ENCODE data around the gene TET1.
"Not testable (repeated sequence)": the region's sequence is repeated elsewhere in the genome, so short reads cannot be mapped to it uniquely, and the experiment has no call there.

TET1 gene

DNA sequence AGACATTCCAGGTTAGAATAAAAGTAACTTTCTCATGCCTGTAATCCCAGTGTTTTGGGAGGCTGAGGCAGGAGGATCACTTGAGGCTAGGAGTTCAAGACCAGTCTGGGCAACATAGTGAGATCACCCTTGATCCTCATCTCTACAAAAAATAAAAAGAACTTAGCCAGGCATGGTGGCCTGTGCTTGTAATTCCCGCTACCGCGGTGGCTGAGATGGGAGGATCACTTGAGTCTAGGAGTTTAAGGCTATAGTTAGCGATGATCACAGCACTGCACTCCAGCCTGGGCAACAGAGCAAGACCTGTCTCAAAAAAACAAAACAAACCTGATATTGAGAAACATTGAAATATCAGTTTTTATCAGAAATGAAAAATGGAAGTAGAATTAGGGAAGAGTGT is 4.6 kb downstream of the TET1 start:
- no peak for DNase-seq

DNA sequence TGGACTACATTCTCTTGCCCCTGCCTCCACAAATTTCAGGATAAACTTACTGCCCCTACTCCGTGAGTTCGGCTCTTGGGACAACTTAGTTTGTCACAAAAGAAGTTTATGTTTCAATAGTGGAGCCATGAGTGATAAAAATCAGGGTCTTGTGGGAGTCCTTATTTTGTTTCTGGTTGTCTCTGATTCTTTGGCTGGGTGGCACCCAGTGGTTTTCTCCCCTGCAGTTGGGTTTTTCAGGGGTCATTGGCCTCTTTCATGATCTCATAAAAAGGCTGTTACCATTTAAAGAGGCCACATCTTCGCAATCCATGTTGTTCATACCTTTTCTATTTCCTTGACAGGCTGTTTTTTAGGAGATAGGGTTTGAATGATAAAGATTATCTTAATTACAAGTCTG is 5.5 kb downstream of the TET1 start:
- DNase-seq: no peak

DNA sequence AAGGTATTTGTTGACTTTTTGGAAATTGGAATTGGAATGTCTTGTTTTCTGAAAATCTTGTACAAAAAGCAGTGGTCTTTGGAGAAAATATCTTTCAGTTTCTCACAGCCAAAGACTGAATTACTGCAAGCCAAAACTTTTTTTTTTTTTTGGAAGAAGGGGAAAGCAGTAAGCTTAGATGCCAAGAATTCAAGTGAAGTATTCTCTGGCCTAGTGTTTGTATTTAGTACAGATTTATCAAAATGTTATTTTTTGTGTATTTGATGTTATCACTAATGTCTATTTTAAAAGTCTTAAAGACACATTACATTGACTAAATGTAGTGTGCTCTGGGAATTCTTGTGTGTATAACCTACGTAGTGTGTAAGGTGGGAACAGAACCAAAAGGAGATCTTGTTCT is 6.2 kb downstream of the TET1 start:
- no peak for DNase-seq

DNA sequence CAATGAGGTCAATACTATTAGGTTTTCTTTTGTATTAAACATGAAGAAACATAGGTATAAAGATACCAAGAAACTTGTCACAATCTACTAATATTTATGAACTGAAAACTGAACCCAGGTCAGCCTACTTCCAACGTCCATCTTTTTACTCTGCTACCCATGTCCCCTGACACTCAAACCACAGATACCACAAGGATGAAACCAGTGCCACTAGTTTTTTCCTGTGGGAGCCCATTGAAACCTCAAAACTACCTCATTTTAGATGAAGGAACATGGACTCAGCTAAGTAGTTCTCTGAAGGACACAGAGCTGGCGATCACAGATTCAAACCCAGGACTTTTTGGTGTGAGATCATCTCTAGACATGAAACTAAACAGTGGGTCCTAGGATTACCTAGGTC is 6.8 kb downstream of the TET1 start:
- DNase-seq: no peak

DNA sequence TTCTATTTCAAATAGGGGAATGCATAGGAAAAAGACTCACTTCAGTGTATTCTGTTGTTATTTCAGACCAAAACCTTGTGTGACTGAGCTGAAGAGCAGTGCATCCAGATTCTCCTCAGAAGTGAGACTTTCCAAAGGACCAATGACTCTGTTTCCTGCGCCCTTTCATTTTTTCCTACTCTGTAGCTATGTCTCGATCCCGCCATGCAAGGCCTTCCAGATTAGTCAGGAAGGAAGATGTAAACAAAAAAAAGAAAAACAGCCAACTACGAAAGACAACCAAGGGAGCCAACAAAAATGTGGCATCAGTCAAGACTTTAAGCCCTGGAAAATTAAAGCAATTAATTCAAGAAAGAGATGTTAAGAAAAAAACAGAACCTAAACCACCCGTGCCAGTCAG is 12.0 kb downstream of the TET1 start:
- DNase-seq: no peak

DNA sequence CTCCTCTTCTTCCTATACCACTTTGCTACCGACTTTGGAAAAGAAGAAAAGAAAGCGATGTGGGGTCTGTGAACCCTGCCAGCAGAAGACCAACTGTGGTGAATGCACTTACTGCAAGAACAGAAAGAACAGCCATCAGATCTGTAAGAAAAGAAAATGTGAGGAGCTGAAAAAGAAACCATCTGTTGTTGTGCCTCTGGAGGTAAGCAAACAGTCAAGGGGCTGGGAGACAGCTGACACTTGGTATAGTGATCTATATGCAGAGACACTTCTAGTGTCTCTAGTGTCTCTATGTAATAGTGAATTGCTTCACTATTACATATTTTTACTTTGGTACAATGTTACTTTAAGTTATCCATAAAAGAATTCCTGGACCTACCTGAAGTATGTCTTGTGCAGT is 13.9 kb downstream of the TET1 start:
- DNase-seq: no peak

DNA sequence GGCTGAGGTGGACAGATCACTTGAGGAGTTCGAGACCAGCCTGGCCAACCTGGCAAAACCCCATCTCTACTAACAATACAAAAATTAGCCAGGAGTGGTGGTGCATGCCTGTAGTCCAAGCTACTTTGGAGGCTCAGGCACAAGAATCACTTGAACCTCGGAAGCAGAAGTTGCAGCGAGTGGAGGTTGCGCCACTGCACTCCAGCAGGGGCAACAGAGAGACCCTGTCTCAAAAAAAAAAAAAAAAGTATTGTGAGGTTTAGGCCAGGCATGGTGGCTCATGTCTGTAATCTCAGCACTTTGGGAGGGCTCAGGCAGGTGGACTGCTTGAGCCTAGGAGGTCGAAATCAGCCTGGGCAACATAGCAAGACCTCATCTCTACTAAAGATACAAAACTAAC is 16.0 kb downstream of the TET1 start:
- DNase-seq: peak; percentile 20

DNA sequence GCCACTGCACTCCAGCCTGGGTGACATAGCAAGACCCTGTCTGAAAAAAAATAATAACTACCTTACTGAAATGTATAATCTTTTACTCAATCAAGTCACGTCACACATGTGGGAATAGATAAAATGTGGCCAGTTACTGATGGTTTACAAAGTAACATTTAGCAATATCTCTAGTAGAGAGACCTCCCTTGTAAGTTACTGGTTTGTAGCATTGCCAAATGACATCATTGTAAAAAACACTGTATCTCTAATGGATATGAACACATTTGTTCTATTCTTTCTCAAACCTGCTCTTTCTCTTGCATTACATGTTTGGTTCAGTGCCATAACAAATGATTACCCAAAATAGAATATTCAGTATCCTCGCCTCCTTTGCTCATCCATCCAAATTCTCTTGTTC is 18.8 kb downstream of the TET1 start:
- DNase-seq: no peak

DNA sequence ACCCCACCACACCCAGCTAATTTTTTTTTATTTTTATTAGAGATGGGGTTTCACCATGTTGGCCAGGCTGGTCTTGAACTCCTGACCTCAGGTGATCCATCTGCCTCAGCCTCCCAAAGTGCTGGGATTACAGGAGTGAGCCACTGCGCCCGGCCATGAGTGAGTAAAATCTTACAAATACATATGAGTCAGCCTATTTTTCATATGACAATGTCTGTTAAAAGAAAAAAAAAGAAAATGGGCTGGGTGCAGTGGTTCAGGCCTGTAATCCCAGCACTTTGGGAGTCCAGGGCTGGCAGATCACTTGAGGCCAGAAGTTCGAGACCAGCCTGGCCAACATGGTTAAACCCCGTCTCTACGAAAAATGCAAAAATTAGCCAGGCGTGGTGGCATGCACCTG is 24.1 kb downstream of the TET1 start:
- not testable (repeated sequence) for DNase-seq

DNA sequence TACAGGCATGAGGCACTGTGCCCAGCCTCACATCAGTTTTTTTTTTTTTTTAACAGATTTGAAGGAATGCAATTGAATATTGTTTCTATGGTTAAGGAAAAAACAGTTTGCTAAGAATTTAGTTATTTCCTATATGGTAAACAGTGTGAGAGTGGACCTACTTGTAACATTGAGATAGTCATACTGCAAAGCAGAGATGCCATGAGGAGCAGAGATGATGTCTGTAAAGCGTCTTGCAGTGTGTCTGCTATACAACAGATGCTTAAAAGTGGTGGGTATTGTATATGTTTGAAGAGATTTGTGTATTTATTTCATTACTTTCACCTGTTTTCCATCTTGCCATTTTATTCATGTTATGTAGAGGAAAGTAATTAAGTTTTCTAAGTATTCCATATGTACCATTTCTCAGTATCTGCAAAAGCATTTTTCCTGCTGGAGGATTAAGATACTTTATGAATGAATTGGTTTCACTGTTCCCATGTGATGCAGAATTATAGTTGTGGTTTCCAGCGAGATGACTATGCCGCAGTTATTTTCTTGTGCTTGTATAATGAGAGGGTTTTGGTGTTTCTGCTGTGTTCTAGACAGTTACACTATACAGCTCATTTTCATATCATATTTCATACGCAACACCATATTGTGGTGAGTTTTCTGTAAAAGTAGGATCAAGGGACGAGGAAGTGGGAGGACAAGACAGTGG is 26.6 kb downstream of the TET1 start:
- DNase-seq: no peak

DNA sequence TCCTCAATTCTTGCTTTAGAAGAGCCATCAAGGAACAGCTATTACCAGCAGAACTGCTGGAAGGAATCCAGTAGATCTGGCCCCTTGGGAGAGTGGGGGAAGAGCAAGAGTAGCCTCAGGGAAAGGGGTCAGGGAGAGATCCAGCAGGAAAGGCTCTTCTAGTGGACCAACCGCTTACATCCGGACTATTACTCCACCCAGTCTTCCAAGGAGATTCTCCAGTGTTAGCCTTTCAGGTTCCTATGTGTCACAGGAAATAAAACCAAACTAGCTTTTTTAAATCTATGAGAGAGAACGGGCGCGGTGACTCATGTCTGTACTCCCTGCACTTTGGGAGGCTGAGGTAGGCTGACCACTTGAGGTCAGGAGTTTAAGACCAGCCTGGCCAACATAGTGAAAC is 34.3 kb downstream of the TET1 start:
- no peak for DNase-seq

DNA sequence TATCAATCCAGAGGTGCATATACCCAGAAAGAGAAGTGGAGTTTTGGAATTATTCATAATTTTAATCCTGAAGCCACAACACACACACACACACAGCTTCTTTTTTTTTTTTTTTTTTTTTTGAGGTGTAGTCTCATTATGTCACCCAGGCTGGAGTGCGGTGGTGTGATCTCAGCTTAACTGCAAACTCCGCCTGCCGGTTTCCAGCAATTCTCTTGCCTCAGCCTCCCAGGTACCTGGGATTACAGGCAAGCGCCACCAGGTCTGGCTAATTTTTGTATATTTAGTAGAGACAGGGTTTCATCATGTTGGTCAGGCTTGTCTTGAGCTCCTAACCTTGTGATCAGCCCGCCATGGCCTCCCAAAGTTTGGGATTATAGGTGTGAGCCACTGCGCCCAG is 35.4 kb downstream of the TET1 start:
- DNase-seq: no peak

DNA sequence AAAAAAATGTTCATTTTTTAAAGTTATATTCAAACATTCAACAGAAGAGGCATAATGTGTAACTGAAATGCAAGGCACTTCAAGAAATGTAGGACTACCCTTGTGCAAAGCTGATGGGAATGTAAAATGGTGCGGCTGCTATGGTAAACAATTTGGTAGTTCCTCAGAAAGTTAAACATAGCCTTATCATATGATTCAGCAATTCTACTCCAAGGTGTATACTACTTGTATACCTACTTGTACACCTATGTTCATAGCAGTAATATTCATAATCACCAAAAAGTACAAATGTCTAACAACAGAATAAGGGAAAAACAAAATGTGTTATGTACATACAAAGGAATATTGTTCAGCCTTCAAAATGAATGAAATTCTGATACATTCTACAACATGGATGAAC is 37.3 kb downstream of the TET1 start:
- DNase-seq: no peak

DNA sequence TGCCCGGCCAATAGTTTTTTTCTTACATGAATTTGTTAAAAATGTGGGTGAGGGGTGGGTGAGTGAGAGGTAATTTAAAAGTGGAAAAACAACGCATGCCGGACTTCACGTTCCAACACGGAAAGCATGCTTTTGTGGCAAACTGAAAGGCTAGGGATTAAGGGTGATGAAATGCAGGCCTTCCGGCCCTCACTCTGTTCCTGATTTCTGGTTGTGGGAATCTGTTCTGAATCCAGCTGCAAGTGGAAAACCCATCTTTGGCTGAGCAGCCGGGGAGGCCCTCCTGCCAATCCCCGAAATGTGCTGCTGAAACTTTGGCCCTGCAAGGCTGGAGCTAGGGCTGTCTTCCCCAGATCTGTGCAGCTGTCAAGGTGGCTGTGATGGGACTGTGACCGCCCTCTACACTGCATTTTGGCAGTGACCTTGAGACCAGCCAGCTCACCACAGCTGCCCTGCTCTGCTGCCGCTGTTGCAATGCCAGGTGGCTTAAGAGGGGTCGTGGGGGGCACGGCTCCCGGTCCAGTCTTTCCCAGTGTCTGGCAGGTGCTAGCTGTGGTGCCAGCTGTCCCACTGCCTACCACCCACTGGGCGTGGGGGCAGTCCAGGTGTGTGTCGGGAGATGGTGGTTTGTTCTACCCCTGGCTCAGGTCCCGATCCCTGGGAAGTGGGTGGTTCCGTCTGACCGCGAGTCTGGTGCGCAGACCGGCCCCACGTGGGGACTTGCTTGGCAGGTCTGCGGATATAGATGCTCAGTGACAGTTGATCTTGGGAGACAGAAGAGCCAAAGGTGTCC is 39.0 kb downstream of the TET1 start:
- DNase-seq: peak; percentile 23

DNA sequence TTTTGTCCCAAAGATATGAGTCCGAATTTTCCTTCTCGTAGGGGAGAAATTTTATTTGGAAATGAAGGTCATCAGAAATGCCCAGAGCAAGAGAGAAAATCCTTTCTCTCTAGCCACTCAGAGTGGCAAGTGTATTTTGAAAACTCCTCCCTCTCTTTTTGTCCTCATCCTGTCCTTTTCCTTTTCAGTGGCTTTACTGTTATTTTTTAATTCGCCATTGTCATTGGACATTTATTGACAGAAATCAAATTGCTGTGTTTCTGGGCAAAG is 39.6 kb downstream of the TET1 start:
- no peak for DNase-seq

DNA sequence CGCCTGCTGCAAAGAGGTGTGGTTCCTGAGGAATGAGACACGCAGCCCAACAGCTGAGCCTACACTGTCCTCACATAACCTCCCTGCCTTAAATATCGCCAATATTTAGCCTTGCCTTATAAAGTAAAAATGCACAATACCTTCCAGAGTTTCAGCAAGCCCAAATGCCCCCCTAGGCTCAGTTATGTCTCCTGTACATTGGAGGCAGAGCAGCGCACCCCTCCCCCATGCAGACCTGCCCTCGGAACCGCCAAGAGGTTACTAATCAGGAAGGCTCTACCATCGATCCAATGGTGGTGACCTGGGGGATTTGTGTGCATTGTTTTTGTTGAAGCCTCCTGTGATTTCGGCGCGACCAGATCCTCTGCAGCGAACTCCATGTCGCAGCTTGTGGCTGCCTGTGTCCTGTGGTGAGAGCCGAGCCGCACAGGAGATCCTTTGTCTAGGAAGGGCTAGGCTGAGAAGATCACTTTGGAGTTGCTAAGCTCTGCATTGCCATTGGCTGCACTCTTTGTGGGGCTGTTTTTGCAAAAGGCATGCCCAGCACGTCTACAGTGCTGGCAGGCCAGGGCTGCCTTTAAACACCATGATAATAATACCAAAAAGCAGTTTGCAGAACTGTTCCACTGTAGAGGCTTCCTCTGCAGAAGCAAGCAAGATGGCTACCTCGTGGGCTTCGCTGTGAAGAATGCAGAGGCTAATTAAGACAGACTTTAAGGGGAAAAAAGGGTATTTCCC is 40.1 kb downstream of the TET1 start:
- peak; percentile 94 for DNase-seq

DNA sequence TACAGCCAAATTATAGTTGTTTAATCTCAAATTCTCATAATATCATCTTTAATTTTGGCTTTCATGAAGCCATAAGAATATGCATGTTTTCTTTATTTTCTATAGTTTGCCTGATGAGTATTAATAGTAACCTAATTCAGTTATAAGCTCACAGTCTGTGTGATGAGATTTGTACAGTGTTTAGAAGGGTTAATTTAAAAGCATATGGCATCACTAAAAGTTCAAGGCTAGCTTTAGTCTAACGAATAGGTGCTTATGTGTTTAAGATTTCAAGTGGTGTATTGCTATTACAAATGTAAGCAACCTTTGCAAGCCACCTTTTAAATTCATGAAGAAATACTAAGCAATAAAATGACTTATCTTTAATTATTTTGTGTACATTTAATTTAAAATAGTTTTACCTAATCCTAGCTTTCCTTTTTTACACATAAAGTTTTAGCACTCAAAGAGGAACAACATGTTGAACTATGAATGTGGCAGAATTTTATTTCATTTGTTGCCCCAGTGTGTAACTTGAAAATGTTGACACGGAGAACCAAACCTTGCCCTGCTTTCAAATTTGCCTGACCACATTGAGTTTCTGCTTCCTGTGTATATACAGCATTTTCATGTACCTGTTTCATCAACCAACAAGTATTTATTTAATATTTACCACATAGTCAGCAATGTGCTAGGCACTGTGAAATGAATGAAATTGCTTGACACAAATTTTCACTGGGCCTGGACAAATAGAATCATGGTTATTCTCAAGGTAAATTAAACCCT is 41.5 kb downstream of the TET1 start:
- DNase-seq: peak; percentile 19

DNA sequence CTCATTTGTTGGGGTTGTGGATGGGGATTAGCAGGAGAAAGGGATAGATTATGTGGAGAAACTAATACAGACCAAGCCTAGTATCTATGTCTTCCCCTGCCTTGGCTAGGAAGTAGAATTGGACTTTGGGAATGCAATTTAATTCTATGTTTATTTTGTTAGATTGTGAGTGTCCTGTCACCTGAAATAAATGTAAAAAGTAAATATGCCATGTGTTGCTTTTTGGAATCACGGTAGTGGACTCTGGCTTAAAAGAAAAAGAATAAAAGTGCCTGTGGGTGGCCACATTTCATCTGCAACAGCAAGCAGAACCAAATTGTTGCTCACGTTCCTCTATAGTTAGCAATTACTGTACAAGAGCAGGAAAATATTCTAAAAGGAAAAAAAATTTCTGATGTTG is 42.3 kb downstream of the TET1 start:
- no peak for DNase-seq

DNA sequence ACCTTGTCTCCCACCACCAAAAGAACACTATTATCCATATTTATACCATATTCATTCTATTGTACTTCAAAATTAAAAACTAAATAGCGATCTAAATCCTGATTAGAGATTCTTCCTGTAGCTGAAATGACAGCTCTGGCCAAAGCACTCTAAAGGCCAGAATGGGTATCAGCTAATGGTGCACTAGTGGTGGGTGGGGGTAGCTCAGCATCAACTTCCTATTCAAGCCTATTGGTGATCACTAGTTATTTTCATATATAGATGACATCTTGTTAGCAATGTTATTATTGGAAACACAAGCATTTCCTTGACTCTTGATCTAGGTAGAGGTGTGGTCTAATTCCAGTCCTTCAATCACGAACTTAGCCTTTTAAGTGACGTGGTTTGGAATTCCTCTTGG is 43.6 kb downstream of the TET1 start:
- DNase-seq: no peak

DNA sequence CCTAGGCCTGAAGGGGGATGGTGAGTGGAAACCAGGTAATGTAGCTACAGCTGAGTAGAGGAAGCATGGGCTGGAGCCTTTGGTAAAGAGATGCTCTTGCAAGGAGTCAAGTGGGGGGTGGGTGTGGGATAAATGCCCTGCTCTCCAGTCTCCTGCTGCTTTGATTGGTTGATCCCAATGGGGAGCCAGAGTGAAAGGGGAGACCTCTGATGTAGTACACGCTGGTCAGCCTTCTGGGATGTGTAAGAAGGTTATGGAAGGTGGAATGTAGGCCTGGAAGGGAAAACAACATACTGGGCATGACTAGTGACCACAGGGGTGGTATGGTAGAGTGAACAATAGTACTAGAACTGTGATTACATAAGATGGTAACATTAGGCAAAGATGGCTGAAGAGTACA is 44.3 kb downstream of the TET1 start:
- no peak for DNase-seq

DNA sequence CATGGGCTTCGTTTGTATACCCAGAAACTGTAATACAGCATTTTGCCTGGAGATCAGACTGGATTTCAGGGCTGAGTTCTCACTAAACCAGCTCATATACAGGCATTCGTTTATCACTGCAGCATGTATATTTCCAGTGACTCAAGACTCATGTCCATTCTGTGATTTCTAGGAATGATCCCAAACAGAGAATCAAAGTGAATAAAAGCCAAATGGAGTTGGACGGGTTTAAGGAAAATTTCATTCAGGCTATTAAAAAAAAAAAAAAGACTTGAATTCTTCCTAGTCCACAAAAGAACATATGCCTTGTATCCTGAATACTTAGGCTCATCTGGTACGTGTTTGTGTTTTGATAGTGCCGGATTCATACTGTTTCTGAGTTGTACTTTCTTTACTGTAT is 46.8 kb downstream of the TET1 start:
- no peak for DNase-seq

DNA sequence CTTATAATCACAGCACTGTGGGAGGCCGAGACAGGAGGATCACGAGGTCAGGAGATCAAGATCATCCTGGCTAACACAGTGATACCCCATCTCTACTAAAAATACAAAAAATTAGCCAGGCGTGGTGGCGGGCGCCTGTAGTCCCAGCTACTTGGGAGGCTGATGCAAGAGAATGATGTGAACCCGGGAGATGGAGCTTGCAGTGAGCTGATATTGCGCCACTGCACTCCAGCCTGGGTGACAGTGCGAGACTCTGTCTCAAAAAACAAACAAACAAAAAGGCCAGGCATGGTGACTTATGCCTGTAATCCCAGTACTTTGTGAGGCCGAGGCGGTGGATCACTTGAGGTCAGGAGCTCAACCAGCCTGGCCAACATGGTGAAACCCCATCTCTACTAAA is 49.9 kb downstream of the TET1 start:
- not testable (repeated sequence) for DNase-seq

DNA sequence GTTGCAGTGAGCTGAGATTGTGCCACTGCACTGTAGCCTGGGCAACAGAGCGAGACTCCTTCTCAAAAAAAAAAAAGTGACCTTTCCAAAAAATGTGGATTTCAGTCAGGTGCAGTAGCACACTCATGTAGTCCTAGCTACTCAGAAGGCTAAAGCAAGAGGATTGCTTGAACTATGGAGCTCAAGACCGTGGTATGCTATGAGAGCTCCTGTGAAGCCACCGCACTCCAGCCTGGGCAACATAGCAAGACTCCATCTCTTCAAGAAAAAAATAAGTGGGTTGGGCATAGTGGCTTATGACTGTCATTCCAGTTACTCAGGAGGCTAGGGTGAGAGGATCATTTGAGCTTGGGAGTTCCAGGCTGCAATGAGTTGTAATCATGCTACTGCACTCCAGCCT is 51.1 kb downstream of the TET1 start:
- DNase-seq: no peak

DNA sequence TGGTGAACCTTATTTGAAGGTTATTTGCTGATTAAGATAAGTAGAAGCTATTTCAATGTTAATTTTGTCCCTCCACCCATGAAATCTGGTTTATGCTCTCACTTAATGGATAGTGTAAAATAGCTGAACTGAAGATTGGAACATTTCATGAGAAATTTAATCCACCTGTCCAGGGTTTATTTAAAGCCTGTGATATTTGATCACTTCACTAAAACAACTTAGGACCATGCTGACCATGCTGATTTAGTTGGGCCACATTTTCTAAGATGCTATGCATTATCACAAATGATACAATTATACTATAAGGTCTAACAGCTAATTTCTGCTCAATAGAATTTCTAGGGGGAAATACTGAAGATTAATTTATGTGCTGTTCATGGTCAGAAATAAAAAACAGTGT is 53.8 kb downstream of the TET1 start:
- not testable (repeated sequence) for DNase-seq

Measured in NCI-H82 (cell line).